B cell (primary cell): ENCODE results near the gene FARSB.

Experiments
- EZH2 ChIP-seq: IDR thresholded peaks from 2 replicates; pipeline ENCODE4 v1.6.1; 2012; ENCODE audit warnings: borderline replicate concordance, low read depth, mild to moderate bottlenecking, moderate library complexity, low read length; ENCODE audit not compliant: insufficient read depth, poor library complexity, severe bottlenecking
- TF ChIP-seq, protein P1 (sequence below): fragments of 200-600 bp; IDR thresholded peaks from one replicate; pipeline ENCODE4 v1.8.0; 2022; ENCODE audit warnings: antibody characterized with exemption, mild to moderate bottlenecking

GRCh38 chr2:222522082-222522481 lies 133.8 kb downstream of the FARSB start:
- TF ChIP-seq EZH2, result no peak
- TF ChIP-seq, protein P1, sequence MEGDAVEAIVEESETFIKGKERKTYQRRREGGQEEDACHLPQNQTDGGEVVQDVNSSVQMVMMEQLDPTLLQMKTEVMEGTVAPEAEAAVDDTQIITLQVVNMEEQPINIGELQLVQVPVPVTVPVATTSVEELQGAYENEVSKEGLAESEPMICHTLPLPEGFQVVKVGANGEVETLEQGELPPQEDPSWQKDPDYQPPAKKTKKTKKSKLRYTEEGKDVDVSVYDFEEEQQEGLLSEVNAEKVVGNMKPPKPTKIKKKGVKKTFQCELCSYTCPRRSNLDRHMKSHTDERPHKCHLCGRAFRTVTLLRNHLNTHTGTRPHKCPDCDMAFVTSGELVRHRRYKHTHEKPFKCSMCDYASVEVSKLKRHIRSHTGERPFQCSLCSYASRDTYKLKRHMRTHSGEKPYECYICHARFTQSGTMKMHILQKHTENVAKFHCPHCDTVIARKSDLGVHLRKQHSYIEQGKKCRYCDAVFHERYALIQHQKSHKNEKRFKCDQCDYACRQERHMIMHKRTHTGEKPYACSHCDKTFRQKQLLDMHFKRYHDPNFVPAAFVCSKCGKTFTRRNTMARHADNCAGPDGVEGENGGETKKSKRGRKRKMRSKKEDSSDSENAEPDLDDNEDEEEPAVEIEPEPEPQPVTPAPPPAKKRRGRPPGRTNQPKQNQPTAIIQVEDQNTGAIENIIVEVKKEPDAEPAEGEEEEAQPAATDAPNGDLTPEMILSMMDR, result no peak
